ENCODE measurements around the gene TAMALIN. TPM values are rescaled to one million over a fixed set of nuclear protein-coding genes. Genes with fewer than 3 reads are reported as not detected.

Gene TAMALIN
- total RNA-seq, 1 donor from 2014 or later = 15.5 TPM

DNA sequence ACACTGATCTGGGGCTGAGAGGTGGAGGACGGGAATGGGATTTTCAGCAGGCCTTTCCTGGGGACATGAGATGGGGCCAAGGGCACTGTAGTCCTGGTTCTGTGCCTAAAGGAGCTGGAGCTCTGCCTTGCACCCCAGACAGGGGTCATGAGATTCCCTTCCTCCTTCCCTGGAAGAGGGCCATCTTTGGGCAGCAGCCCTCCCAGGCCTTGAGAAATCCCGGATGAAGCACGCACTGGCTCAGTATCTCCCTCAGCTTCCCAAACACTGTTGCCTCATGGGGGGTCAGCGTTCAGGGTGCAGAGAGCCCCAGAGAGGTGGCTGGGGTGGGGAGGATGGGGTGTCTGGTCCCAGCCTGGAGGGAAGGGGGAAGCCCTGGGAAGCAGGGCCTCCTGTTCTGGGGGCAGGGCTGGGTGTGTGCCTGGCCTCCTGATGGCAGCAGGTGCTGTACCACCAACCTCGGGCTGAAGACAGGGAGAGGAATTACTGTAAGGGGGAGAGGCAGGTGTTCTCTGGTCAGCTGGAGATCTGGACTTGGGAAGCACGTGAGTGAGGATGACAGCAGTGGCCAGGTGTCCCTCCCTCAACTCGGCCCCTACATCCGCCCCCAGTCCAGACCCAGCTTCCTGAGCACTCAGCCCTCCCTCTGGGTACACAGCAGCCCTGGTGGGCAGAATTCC lies 36.1 kb downstream of the TAMALIN start:
- Mint-ChIP-seq H3K27me3 (no peaks in the 10 kb centered on the region), H3K9me3 (ENCODE audit: low read depth) (no peaks in the 10 kb centered on the region), H3K36me3 (ENCODE audit: insufficient read depth) (peaks cover 5% of the 10 kb centered on the region), H3K27ac (no peak overlapping the region), H3K4me1 (ENCODE audit: low read depth) (peaks cover 5% of the 10 kb centered on the region), H3K4me3 (ENCODE audit: low read depth) (no peak overlapping the region)
- DNase-seq (ENCODE audit: low spot score, unreplicated experiment) = no peak
- TF ChIP-seq, protein P1, sequence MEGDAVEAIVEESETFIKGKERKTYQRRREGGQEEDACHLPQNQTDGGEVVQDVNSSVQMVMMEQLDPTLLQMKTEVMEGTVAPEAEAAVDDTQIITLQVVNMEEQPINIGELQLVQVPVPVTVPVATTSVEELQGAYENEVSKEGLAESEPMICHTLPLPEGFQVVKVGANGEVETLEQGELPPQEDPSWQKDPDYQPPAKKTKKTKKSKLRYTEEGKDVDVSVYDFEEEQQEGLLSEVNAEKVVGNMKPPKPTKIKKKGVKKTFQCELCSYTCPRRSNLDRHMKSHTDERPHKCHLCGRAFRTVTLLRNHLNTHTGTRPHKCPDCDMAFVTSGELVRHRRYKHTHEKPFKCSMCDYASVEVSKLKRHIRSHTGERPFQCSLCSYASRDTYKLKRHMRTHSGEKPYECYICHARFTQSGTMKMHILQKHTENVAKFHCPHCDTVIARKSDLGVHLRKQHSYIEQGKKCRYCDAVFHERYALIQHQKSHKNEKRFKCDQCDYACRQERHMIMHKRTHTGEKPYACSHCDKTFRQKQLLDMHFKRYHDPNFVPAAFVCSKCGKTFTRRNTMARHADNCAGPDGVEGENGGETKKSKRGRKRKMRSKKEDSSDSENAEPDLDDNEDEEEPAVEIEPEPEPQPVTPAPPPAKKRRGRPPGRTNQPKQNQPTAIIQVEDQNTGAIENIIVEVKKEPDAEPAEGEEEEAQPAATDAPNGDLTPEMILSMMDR (IDR thresholded peaks at IDR 0.05; ENCODE audit: unreplicated experiment) = no peak

DNA sequence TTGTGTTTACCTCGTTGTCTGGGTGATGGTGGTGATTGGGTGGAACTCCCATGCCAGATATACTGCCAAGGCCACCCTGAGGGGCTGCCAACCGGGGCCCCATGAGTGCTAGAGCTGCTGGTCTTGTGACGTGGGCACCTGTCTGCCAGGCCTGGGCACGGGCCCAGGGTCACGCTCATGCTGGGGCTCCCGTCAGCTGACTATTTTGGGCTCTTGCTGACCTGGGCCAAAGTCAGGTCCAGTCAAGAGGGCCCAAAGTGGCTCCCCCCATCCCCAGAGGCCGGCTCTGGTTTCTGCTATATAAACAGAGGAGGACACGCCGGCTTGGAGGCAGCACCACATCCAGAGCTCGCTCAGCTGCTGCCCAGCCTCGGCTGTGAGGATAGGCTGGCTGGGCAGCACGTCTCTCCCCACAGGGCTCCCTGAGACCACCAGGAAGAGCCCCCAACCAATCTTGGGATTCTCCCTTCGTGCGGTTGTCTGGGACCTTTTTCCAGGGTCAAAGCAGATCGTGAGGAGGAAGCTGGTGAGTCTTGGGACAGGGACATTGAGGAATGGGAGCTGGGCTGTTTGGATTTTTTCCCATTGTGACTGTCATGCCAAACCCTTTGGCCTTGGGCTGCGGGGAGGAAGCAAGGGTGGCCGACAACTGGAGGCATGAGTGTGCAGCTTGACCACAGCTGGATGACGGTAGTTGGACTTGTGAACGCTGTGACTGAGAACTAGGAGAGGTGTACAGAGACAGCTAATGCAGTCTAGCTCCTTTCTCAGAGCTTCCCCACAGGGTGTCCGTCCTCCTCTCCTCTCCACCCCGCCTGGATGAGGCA lies 36.9 kb downstream of the TAMALIN start:
- TF ChIP-seq, protein P1 (IDR thresholded peaks at IDR 0.05; ENCODE audit: unreplicated experiment) = no peak
- Mint-ChIP-seq H3K36me3 (ENCODE audit: insufficient read depth) (peaks cover 5% of the 10 kb centered on the region), H3K27me3 (no peaks in the 10 kb centered on the region), H3K4me3 (ENCODE audit: low read depth) (no peak overlapping the region), H3K4me1 (ENCODE audit: low read depth) (peaks cover 3% of the 10 kb centered on the region), H3K27ac (no peak overlapping the region), H3K9me3 (ENCODE audit: low read depth) (no peaks in the 10 kb centered on the region)
- DNase-seq (ENCODE audit: low spot score, unreplicated experiment) = no peak

DNA sequence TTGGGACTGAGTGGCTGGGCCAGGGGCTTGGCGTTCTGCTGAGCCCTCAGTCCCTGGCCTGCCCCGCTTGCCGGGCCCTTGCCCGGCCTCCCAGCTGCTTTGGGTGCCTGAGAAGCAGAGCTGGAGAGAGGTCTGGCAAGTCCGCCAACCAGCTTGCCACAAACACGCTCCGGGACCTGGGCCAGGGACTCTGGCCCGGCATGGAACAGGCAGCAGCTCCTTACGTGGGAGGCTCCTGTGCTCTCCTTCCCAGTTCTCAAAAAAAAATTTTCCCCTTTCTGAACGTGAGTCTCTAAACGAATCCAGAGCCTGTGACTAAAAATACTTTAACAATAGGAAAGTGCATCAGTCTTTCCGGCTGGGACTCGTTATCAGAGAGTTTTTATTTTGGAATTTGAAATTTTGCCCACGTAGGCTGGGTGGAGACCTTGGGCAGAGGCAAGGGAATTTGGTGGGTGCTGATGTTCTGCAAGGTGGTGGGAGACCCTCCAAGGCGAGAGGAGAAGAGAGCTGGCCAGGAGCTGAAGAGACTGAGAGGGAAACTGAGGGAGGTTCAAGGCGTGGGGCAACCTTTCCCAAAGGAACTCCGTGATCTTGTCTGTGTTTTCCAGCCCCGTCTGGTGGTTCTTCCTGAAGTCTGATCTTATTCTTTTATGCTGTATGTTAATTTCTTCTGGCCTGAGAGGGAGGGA lies 37.7 kb downstream of the TAMALIN start:
- no peak overlapping the region for H3K4me3 Mint-ChIP-seq (ENCODE audit: low read depth)

DNA sequence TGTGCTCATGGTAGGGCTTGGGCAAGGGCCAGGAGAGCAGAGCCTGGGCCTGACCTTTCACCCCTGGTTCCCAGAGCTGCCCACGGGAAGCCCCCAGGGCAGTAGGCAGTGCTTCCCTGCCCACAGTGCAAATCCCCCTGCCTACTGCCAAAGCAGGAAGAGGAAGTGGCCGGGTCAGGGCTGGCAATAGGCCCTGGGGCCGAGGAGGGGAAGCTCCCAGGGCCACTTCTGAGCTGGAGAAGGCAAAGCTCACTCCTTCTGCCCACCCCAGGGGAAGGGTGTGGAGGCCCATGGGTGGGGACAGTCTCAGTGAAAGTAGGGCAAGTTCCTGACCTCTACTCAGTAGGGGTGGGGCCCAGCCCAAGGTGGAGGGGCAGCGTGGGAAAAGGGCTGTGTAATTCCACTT lies 39.1 kb downstream of the TAMALIN start:
- TF ChIP-seq, protein P1 (IDR thresholded peaks at IDR 0.05; ENCODE audit: unreplicated experiment) = no peak
- DNase-seq (ENCODE audit: low spot score, unreplicated experiment) = no peak
- peaks cover 5% of the 10 kb centered on the region for H3K36me3 Mint-ChIP-seq (ENCODE audit: insufficient read depth)

More for the DNA sequence above, 37.7 kb downstream of the TAMALIN start:
- Mint-ChIP-seq H3K4me1 (ENCODE audit: low read depth) (peaks cover 7% of the 10 kb centered on the region), H3K36me3 (ENCODE audit: insufficient read depth) (peaks cover 5% of the 10 kb centered on the region), H3K27ac (peak overlapping the region; percentile 31), H3K27me3 (peaks cover 4% of the 10 kb centered on the region), H3K9me3 (ENCODE audit: low read depth) (no peaks in the 10 kb centered on the region)
- DNase-seq (ENCODE audit: low spot score, unreplicated experiment) = no peak
- TF ChIP-seq, protein P1 (IDR thresholded peaks at IDR 0.05; ENCODE audit: unreplicated experiment) = no peak

DNA sequence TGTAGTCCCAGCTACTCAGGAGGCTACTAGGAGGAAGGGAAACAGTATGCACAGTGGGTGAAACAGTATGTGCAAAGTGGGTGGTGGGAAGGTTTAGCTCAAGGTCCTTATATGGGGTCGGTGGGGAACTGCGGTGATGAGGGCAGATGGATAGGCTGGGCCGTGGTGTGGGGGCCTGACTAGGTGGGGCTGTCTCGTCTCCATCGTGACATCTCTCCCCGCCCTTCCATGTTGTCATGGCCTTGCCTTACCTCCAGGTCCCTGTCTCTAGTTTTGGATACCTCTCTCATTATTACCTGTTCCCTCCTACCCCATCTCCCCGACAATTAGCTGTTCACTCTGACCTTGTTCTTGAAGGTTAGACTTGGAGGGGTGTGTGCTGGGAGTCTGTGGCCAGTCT lies 40.1 kb downstream of the TAMALIN start:
- Mint-ChIP-seq H3K4me1 (ENCODE audit: low read depth) (peaks cover 19% of the 10 kb centered on the region), H3K27ac (no peak overlapping the region), H3K9me3 (ENCODE audit: low read depth) (no peaks in the 10 kb centered on the region), H3K4me3 (ENCODE audit: low read depth) (no peak overlapping the region), H3K27me3 (peaks cover 5% of the 10 kb centered on the region), H3K36me3 (ENCODE audit: insufficient read depth) (peaks cover 5% of the 10 kb centered on the region)
- DNase-seq (ENCODE audit: low spot score, unreplicated experiment) = no peak
- TF ChIP-seq, protein P1 (IDR thresholded peaks at IDR 0.05; ENCODE audit: unreplicated experiment) = no peak

More for the DNA sequence above, 39.1 kb downstream of the TAMALIN start:
- no peak overlapping the region for H3K27ac Mint-ChIP-seq
- no peak overlapping the region for H3K4me3 Mint-ChIP-seq (ENCODE audit: low read depth)
- H3K27me3 Mint-ChIP-seq = peaks cover 5% of the 10 kb centered on the region
- no peaks in the 10 kb centered on the region for H3K9me3 Mint-ChIP-seq (ENCODE audit: low read depth)
- peaks cover 14% of the 10 kb centered on the region for H3K4me1 Mint-ChIP-seq (ENCODE audit: low read depth)
